ENCODE data around the gene POLR3B.
A peak's percentile ranks its signal among the peaks of the same experiment; 100 is the strongest.
"Not testable (repeated sequence)": the region's sequence is repeated elsewhere in the genome, so short reads cannot be mapped to it uniquely, and the experiment has no call there.

Gene POLR3B

GRCh38 chr12:106343214-106343528, 14.4 kb upstream of the POLR3B start:
- DNase-seq: no peak

GRCh38 chr12:106344131-106344530, 13.4 kb upstream of the POLR3B start:
- DNase-seq: no peak

- peak; percentile 8 for DNase-seq
These were observed 11.8 kb upstream of the POLR3B start for GRCh38 chr12:106345746-106346145.

- no peak for DNase-seq
These were observed 9.1 kb upstream of the POLR3B start for GRCh38 chr12:106348411-106348810.

GRCh38 chr12:106353175-106353574, 4.4 kb upstream of the POLR3B start:
- no peak for DNase-seq

- no peak for DNase-seq
These were observed 1.1 kb downstream of the POLR3B start for GRCh38 chr12:106358396-106359241.

DNA sequence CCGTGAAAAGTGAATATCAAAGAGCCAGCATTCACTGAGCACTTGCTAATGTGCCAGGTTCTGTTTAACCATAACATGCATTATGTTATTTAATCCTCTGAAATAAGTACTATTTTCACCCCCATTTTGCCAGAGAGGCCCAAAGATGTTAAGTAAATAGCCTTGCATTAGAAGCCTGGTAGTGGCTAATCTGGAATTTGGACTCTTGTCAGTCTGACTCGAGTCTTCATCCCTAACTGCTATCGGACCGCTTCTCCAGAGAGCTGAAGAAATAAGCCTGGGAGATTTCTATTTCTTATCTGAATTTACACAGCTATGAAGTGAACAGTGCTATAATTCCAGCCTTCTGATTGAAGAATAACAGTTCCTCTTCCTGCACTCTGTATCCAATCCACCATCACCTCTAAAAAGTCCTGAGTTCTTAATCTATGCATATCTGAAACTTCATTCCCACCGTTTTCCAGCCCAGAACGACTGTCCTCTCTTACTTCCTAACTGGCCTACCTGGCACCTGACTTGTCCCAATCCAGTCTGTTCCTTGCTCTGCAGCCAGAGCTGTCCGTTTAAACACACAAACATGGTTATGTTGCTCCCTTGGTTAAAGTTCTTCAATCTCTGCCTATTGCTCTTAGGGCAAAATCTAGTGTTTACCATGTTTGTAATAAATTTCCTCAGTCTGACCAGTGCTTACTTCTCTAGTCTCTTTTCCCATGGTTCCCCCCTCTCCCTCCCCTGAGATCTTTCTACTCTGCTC, 2.3 kb downstream of the POLR3B start:
- no peak for DNase-seq

- no peak for DNase-seq
These were observed 2.9 kb downstream of the POLR3B start for GRCh38 chr12:106360400-106360994.

GRCh38 chr12:106362971-106363370, 5.4 kb downstream of the POLR3B start:
- no peak for DNase-seq

- no peak for DNase-seq
These were observed 6.7 kb downstream of the POLR3B start for GRCh38 chr12:106364261-106364660.

DNA sequence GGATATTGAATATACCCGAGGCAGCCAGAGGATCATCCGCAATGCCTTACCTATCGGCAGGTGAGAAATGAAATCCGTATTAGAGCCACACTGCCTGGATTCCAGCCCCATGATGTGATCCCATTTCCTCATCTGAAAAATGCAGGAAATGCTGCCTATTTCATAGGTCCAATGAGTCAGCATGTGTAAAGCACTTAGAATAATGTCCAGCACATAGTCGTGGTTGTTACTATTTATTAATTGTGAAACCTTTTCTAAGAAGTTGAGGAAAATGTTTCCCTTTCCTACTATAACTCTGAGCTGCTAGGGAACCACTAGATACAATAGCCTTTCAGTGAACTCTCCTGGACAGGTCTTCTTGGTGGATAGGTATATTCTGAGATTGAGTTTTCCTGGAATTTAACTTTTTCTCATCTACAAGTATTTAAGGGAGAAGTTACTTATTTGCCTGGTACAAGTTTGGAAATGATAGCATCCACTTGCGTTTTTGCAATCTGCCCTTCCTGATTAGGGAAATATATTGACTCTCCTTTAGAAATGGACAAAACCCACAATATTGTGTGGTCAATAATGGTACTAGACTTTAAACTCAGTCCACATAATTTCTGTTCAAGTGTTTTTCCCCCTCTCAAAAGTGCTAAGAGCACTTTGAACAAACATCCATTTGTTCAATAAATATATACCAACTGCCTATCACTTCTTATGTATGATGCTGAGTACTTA, 12.2 kb downstream of the POLR3B start:
- DNase-seq: no peak

DNA sequence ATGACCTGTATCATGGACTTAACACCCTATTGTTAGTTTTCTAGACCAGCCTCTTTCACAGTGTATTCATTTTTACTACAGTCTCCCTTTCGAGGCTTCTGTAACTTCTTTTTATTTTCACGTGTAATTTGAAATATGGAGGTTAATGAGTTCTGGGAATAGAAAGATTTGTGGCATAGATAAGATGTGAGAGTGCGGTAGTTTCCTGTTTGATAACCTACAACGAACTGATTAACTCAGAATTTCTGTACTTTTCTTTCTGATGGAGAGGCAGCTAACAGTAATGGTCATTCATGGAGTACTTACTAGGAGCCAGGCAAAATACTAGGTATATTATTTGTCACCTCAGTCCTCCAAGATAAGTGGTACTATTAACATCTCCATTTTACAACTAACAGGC, 21.2 kb downstream of the POLR3B start:
- DNase-seq: no peak

GRCh38 chr12:106380954-106381353, 23.4 kb downstream of the POLR3B start:
- DNase-seq: no peak

DNA sequence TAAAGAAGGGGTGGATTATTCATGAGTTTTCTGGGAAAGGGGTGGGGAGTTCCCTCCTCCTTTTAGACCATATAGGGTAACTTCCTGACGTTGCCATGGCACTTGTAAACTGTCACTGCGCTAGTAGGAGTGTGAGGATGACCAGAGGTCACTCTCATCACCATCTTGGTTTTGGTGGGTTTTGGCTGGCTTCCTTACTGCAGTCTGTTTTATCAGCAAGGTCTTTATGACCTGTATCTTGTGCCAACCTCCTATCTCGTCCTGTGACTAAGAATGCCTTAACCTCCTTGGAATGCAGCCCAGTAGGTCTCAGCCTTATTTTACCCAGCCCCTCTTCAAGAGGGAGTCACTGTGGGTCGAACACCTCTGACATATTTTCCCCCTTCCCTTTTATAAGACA, 24.3 kb downstream of the POLR3B start:
- not testable (repeated sequence) for DNase-seq

GRCh38 chr12:106386813-106387535, 29.4 kb downstream of the POLR3B start:
- no peak for DNase-seq

DNA sequence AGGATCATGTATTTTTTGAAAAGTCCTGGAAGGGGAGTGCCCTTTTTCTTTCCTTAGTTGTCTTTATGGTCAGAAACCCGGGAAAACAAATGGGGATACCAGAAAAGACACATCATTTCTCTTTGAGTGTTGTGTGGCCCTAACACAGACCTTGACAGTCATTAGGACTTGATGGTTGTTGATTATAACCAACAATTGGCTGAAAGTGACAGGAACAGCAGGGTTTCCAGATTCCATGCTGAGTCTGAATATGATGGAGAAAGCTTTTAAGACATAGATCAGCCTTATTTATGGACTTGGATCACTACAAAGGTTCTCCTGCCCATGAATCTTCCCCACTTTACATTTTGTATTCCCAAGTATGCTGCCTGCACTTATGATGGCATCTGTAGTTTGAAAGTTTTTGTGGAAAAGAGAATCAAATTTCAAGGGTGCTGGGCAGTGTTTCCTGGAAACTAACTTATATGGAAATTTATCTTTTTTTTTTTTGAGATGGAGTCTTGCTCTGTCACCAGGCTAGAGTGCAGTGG, 30.4 kb downstream of the POLR3B start:
- no peak for DNase-seq

DNA sequence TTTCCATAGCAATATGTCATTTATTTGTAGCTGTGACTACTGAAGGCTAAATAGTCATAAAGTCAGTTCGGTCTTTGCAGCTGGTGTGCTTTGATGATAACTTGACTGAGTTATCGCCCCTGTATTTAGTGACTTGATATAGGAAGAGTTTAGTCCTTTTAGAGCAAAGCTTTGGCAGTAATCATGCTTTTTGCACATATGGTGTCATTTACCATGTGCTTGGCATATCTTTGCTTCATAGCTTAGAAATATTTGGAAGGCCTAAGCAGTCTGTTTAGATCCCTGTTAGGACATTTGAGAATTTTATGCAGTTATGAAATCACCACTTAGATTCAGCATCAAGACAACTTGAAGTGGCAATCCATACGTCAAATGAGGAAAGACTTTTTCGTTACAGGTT, 31.6 kb downstream of the POLR3B start:
- DNase-seq: no peak

DNA sequence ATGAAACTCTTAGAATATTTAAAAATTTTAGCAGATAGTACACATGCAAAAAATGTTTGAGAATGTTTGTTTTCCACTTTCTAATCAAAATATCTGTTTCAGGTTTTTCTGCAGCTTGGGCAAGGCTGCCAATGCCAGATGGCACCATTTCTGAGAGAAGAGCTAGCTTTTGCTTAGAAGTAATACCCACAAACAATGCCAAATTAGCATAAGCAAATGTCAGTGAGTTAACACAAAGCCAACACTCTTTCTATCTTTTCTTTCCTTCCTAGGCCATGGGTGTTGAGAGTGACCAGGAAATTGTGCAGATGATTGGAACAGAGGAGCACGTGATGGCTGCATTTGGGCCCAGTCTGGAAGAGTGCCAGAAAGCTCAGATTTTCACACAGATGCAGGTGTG, 35.2 kb downstream of the POLR3B start:
- no peak for DNase-seq

GRCh38 chr12:106409878-106410277, 52.3 kb downstream of the POLR3B start:
- DNase-seq: no peak

DNA sequence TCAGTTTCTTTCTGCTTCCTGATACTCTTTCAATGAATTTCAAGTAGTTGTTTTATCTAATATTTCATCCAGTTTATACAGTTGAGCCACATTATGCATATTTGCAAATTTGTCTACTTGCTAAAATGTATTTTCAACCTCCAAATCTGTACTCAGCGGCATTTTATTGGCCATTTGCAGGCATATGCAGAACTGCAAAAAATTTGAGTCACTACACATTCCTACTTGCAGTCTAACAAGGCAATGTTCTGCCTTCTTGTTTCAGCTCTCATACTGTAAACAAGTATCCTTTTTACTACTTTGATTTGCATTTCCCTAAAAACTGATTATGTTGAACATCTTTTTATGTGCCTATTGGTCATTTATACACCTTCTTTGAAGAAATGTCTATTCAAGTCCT, 55.0 kb downstream of the POLR3B start:
- no peak for DNase-seq

DNA sequence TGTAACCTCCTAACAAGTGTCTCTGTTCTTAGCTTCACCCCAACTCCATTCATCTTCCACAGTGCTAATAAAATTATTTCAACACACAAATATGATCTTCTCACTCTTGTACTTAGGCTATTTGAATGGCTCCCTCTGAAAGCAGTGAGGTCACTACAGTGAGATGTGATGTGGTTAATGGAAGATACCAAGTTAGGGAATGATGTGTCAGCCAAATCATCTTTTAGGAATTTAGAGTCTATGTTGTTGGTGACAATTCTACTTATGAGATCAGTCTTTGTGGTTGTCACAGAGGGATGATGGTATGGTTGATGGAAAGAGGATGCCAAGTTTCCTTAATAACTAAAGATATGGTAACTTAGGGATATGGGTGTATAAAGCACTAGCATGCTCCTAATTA, 57.6 kb downstream of the POLR3B start:
- no peak for DNase-seq

DNA sequence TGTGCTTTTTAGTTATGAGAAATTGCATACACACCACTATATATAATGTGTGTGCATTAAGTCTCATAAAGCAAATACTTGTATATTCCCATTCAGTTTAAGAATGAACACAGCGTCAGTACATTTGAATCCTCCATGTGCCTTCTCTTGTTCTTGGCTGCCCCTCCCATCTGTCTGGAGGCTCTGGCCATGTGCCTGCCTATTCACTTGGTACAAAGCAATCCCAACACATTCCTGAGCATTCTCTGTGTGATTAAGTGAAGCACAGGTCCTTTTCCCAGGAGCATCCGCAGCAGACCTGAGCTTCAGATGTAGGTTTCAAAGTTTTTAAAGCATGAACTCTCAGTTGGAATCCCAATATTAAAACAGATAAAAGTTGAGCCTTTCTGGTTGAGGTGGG, 58.7 kb downstream of the POLR3B start:
- DNase-seq: no peak

All from CD4-positive, alpha-beta T cell treated with Interleukin-21 for 1 hour (primary cell).